OCI-LY7 (cell line): Measurements from ENCODE around the gene FBH1.

Source experiments
- CTCF ChIP-seq: fragments of 200-600 bp; sonication (generic); conservative IDR thresholded peaks from 2 replicates; pipeline ENCODE4 v1.5.1; 2014; ENCODE audit warnings: mild to moderate bottlenecking, antibody characterized with exemption, low read length, moderate library complexity, mixed read lengths
- EZH2phosphoT487 ChIP-seq: fragments of 200-600 bp; sonication (generic); IDR thresholded peaks from 2 replicates; pipeline ENCODE4 v1.6.1; 2018; ENCODE audit warnings: low read depth, borderline replicate concordance, mild to moderate bottlenecking, mixed run types, antibody characterized with exemption, low read length, moderate library complexity, mixed read lengths

GRCh38 chr10:5959142-5959541, 69.1 kb downstream of the FBH1 start:
- TF ChIP-seq CTCF (no peak), EZH2phosphoT487 (no peak)
